Gastroesophageal sphincter (tissue), 4 donors: Measurements from ENCODE around the gene CLEC1B. TPM values are rescaled to one million over a fixed set of nuclear protein-coding genes. Genes with fewer than 3 reads are reported as not detected.

Experiments
- ATAC-seq: fragments of 150-250 bp; one replicate; pipeline ENCODE4 v1.9.1; 2016; ENCODE audit warnings: mild to moderate bottlenecking, moderate library complexity
- H3K27ac ChIP-seq, 4 donors: fragments of 200-600 bp; sonication (generic) in 3 of 4; 1 replicate in 3 of 4; 2 replicates in 1 of 4; pipeline ENCODE4 v1.5.1; 2016 to 2019
- H3K27me3 ChIP-seq: fragments of 200-600 bp; sonication (generic); one replicate; pipeline ENCODE4 v1.5.1; 2019
- H3K36me3 ChIP-seq, 2 donors: fragments of 200-600 bp; sonication (generic); one replicate each; pipeline ENCODE4 v1.5.1; 2019; ENCODE audit warnings: control low read depth in 1 of 2
- H3K4me1 ChIP-seq, 3 donors: fragments of 200-600 bp; sonication (generic); 1 replicate in 2 of 3; 2 replicates in 1 of 3; pipeline ENCODE4 v1.5.1; 2016 to 2019; ENCODE audit warnings: control low read depth in 2 of 3
- H3K4me3 ChIP-seq, 2 donors: fragments of 200-600 bp; sonication (generic); one replicate each; pipeline ENCODE4 v1.5.1; 2019; ENCODE audit warnings: mild to moderate bottlenecking in 1 of 2, moderate library complexity in 1 of 2
- H3K9me3 ChIP-seq, 3 donors: fragments of 200-600 bp; sonication (generic); one replicate each; pipeline ENCODE4 v1.5.1; 2017 to 2019; ENCODE audit warnings: control low read depth in 2 of 3
- EP300 ChIP-seq: sonication (generic); formaldehyde crosslinking; IDR thresholded peaks from one replicate; pipeline ENCODE4 v1.6.1; 2017; ENCODE audit warnings: antibody characterized with exemption, mild to moderate bottlenecking
- POLR2A ChIP-seq, 2 donors: fragments of 450-650 bp; IDR thresholded peaks; one replicate each; pipeline ENCODE4 v1.6.1; 2017; ENCODE audit warnings: antibody characterized with exemption in 2 of 2, mild to moderate bottlenecking in 2 of 2, moderate library complexity in 1 of 2
- POLR2AphosphoS5 ChIP-seq: sonication (generic); formaldehyde crosslinking; IDR thresholded peaks from one replicate; pipeline ENCODE4 v1.6.1; 2017; ENCODE audit warnings: antibody characterized with exemption
- WGBS, 2 donors: methylation state at CpG; one replicate each; pipeline ENCODE4 v1.1.5; 2018; ENCODE audit warnings: low coverage in 1 of 2; 5-methylcytosine and 5-hydroxymethylcytosine counted together
- total RNA-seq, 4 donors: library from RNA; depleted of rRNA; stranded (reverse); fragments of >200 nt; gene quantifications; one replicate each; pipeline ENCODE4 v1.1.0, GENCODE V29; 2016
- TF ChIP-seq, protein P1 (sequence below), 4 experiments: fragments of 200-600 bp in 2 of 4; fragments of 450-650 bp in 2 of 4; sonication (generic) in 1 of 4; IDR thresholded peaks; one replicate each; pipeline ENCODE4 v1.5.1; 2017 to 2019; ENCODE audit warnings: antibody characterized with exemption in 4 of 4, mild to moderate bottlenecking in 2 of 4, moderate library complexity in 2 of 4

CLEC1B gene
- total RNA-seq, 4 donors from 2014 or later: not detected

- ATAC-seq: no peak
- Histone ChIP-seq H3K36me3 (no peaks in the 10 kb centered on the region), H3K27ac (no peak overlapping the region), H3K4me1 (no peaks in the 10 kb centered on the region), H3K4me3 (no peak overlapping the region), H3K27me3 (no peaks in the 10 kb centered on the region), H3K9me3 (no peaks in the 10 kb centered on the region)
- TF ChIP-seq POLR2AphosphoS5 (no peak), EP300 (no peak)
- 53 to 80% methylated on average over 1 to 3 of the region's 5 CpGs for WGBS, 2 donors
Observed at GRCh38 chr12:9951026-9951675, 47.8 kb downstream of the CLEC1B start.

DNA sequence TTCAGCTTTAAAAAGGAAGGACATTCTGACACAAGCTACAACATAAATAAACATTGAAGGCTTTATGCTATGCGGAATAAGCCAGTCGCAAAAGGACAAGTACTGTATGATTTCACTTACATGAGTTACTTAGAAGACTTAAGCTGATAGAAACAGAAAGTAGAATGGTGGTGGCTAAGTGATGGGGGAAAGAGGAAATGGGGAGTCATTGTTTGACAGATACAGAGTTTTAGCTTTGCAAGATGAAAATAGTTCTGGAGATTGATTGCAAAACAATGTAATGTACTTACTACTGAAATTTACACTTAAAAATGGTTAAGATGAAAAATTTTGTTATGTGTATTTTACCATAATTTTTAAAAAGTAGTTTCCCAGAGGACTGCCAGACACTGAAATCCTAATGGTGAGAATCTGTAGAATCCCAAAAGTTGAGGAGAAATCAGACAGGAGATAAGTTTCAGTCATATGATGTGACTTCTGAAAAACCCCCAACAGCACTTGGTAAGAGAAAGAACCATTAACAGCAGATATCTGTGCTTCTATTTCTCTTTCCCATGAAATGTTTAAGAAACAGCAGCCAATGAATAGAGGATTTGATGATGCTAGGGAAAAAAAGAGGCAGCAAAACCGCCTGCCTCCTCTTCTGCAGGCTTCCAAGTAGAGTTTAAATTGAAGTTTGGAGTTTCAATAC lies 50.2 kb downstream of the CLEC1B start:
- no peak for ATAC-seq

GRCh38 chr12:9947674-9948073 lies 51.2 kb downstream of the CLEC1B start:
- ATAC-seq: no peak
- 87 to 90% methylated on average over 1 to 2 of the region's 3 CpGs for WGBS, 2 donors

More for the DNA sequence above, 50.2 kb downstream of the CLEC1B start:
- H3K4me3 ChIP-seq: no peak overlapping the region
- no peaks in the 10 kb centered on the region for H3K9me3 ChIP-seq
- no peaks in the 10 kb centered on the region for H3K36me3 ChIP-seq
- TF ChIP-seq POLR2A (IDR thresholded peaks at IDR 0.05) (no peak), EP300 (no peak), POLR2AphosphoS5 (no peak)
- TF ChIP-seq, protein P1, sequence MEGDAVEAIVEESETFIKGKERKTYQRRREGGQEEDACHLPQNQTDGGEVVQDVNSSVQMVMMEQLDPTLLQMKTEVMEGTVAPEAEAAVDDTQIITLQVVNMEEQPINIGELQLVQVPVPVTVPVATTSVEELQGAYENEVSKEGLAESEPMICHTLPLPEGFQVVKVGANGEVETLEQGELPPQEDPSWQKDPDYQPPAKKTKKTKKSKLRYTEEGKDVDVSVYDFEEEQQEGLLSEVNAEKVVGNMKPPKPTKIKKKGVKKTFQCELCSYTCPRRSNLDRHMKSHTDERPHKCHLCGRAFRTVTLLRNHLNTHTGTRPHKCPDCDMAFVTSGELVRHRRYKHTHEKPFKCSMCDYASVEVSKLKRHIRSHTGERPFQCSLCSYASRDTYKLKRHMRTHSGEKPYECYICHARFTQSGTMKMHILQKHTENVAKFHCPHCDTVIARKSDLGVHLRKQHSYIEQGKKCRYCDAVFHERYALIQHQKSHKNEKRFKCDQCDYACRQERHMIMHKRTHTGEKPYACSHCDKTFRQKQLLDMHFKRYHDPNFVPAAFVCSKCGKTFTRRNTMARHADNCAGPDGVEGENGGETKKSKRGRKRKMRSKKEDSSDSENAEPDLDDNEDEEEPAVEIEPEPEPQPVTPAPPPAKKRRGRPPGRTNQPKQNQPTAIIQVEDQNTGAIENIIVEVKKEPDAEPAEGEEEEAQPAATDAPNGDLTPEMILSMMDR (IDR thresholded peaks at IDR 0.05): no peak
- H3K27ac ChIP-seq: no peak overlapping the region
- no peaks in the 10 kb centered on the region for H3K27me3 ChIP-seq
- no peaks in the 10 kb centered on the region for H3K4me1 ChIP-seq
- 32 to 57% methylated on average over 3 of the region's 3 CpGs for WGBS, 2 donors

GRCh38 chr12:9944391-9944790 lies 54.5 kb downstream of the CLEC1B start:
- TF ChIP-seq EP300: no peak
- TF ChIP-seq, protein P1 (IDR thresholded peaks at IDR 0.05): no peak
- no peak for TF ChIP-seq POLR2AphosphoS5
- no peak for TF ChIP-seq POLR2A (IDR thresholded peaks at IDR 0.05)
- 68 to 82% methylated on average over 1 to 2 of the region's 2 CpGs for WGBS, 2 donors
- ATAC-seq: no peak
- H3K27me3 ChIP-seq: peaks cover 13% of the 10 kb centered on the region
- no peak overlapping the region for H3K4me3 ChIP-seq
- H3K36me3 ChIP-seq: no peaks in the 10 kb centered on the region
- H3K27ac ChIP-seq: no peak overlapping the region
- no peaks in the 10 kb centered on the region for H3K9me3 ChIP-seq
- H3K4me1 ChIP-seq: no peaks in the 10 kb centered on the region

More at GRCh38 chr12:9947674-9948073, 51.2 kb downstream of the CLEC1B start:
- TF ChIP-seq POLR2AphosphoS5 (no peak), POLR2A (IDR thresholded peaks at IDR 0.05) (no peak), EP300 (no peak)
- TF ChIP-seq, protein P1 (IDR thresholded peaks at IDR 0.05): no peak
- H3K4me3 ChIP-seq: no peak overlapping the region
- H3K27ac ChIP-seq: no peak overlapping the region
- H3K27me3 ChIP-seq: peaks cover 8% of the 10 kb centered on the region
- no peaks in the 10 kb centered on the region for H3K9me3 ChIP-seq
- no peaks in the 10 kb centered on the region for H3K4me1 ChIP-seq
- no peaks in the 10 kb centered on the region for H3K36me3 ChIP-seq

DNA sequence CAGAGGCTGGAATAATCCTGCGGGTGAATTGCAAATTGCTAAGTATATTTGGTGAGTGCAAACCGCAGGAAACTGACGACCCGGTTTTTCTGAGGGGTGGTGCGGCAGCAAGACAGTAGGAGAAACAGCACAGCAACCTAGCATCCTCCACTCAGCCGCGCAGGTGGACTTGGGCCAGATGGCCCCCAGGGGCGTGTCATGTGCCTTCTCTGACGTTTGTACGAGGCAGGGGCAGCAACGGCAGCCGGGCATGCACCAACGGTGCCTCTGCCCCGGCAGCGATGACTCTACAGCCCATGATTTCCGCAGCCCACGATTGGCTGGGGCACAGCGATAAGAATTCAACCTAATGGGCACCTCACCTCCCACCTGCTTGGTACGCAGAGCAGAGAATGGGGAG lies 55.7 kb downstream of the CLEC1B start:
- TF ChIP-seq POLR2AphosphoS5 (no peak), EP300 (no peak), POLR2A (IDR thresholded peaks at IDR 0.05) (no peak)
- TF ChIP-seq, protein P1 (IDR thresholded peaks at IDR 0.05): no peak
- 45 to 88% methylated on average over 2 to 4 of the region's 19 CpGs for WGBS, 2 donors
- Histone ChIP-seq H3K4me3 (no peak overlapping the region), H3K9me3 (no peaks in the 10 kb centered on the region), H3K36me3 (no peaks in the 10 kb centered on the region), H3K27me3 (peaks cover 13% of the 10 kb centered on the region), H3K27ac (no peak overlapping the region), H3K4me1 (no peaks in the 10 kb centered on the region)
- ATAC-seq: no peak

Other genes with a start within 250 kb of the CLEC1B start
- 1 to 10 TPM in 2 of 4 donors, under 1 TPM in 2; 0.47 to 2.6 (median 1.1) TPM for gene CD69, start 238.2 kb downstream of the CLEC1B start, total RNA-seq
- not detected for gene KLRF1, start 171.6 kb downstream of the CLEC1B start, total RNA-seq
- 10 to 100 TPM in 2 of 4 donors, 1 to 10 TPM in 2; 3.4 to 16.7 (median 8.9) TPM for gene CLEC2B, start 129.8 kb downstream of the CLEC1B start, total RNA-seq
- gene KLRF2, start 117.6 kb downstream of the CLEC1B start, total RNA-seq: not detected
- gene CLEC2A, start 66.8 kb downstream of the CLEC1B start, total RNA-seq: not detected
- gene CLEC12A, start 27.7 kb downstream of the CLEC1B start, total RNA-seq: 1 to 10 TPM in 1 of 4 donors, under 1 TPM in 1, not detected in 2; 0.66 to 1.1 TPM
- gene CLEC12B, start 11.5 kb upstream of the CLEC1B start, total RNA-seq: not detected
- not detected for gene CLEC9A, start 31.6 kb upstream of the CLEC1B start, total RNA-seq
- gene CLEC1A, start 99.9 kb upstream of the CLEC1B start, total RNA-seq: 1 to 10 TPM; 1.4 to 4.7 (median 2.4) TPM
- gene CLEC7A, start 131.1 kb upstream of the CLEC1B start, total RNA-seq: 1 to 10 TPM; 1.9 to 9.0 (median 5.1) TPM
- 1 to 10 TPM in 2 of 4 donors, under 1 TPM in 1, not detected in 1; 0.39 to 6.5 (median 5.5) TPM for gene OLR1, start 173.0 kb upstream of the CLEC1B start, total RNA-seq
- 1 to 10 TPM in 1 of 4 donors, not detected in 3; 1.2 TPM for gene TMEM52B, start 179.9 kb upstream of the CLEC1B start, total RNA-seq
- gene GABARAPL1, start 213.8 kb upstream of the CLEC1B start, total RNA-seq: 100 to 1,000 TPM; 122 to 269 (median 193) TPM